NCI-H446 treated with DMSO at 0.1 percent for 48 hours (cell line): ENCODE measurements around the gene HMCN2.

Source experiments
- DNase-seq: peaks from one replicate; lab custom pipeline; 2025; lab: John Stamatoyannopoulos, UW

Gene HMCN2

GRCh38 chr9:130451509-130452388 lies 186.2 kb downstream of the HMCN2 start:
- DNase-seq, result peak; percentile 70

- no peak for DNase-seq
Observed at GRCh38 chr9:130452835-130453234, 187.3 kb downstream of the HMCN2 start.

- DNase-seq, result no peak
Observed at GRCh38 chr9:130453487-130453886, 187.9 kb downstream of the HMCN2 start.

GRCh38 chr9:130454096-130454811 lies 188.7 kb downstream of the HMCN2 start:
- no peak for DNase-seq

- no peak for DNase-seq
Observed at GRCh38 chr9:130454812-130455325, 189.3 kb downstream of the HMCN2 start.

- DNase-seq, result no peak
Observed at GRCh38 chr9:130458027-130458803, 192.7 kb downstream of the HMCN2 start.

- DNase-seq, result no peak
Observed at GRCh38 chr9:130458804-130459067, 193.2 kb downstream of the HMCN2 start.

- DNase-seq, result no peak
Observed at GRCh38 chr9:130459151-130459550, 193.6 kb downstream of the HMCN2 start.

GRCh38 chr9:130459941-130460669 lies 194.5 kb downstream of the HMCN2 start:
- peak; percentile 85 for DNase-seq

GRCh38 chr9:130461218-130461630 lies 195.7 kb downstream of the HMCN2 start:
- no peak for DNase-seq

- DNase-seq, result no peak
Observed at GRCh38 chr9:130461731-130462130, 196.2 kb downstream of the HMCN2 start.

GRCh38 chr9:130462685-130463540 lies 197.4 kb downstream of the HMCN2 start:
- no peak for DNase-seq

- no peak for DNase-seq
Observed at GRCh38 chr9:130463763-130464745, 198.5 kb downstream of the HMCN2 start.

- no peak for DNase-seq
Observed at GRCh38 chr9:130465383-130466096, 200.0 kb downstream of the HMCN2 start.

GRCh38 chr9:130466537-130467217 lies 201.1 kb downstream of the HMCN2 start:
- DNase-seq, result no peak

- peak; percentile 92 for DNase-seq
Observed at GRCh38 chr9:130467316-130467715, 201.8 kb downstream of the HMCN2 start.

GRCh38 chr9:130468566-130468965 lies 203.0 kb downstream of the HMCN2 start:
- DNase-seq, result no peak

- no peak for DNase-seq
Observed at GRCh38 chr9:130470269-130470668, 204.7 kb downstream of the HMCN2 start.
